GM19395 (cell line): ENCODE data around the gene UBE2O.

ENCODE experiments used
- ATAC-seq: cut with Tn5 transposase; IDR thresholded peaks from one replicate; pipeline ENCODE4 v1.9.1; 2021; ENCODE audit warnings: mild to moderate bottlenecking, moderate library complexity; ENCODE audit not compliant: unreplicated experiment

UBE2O gene

DNA sequence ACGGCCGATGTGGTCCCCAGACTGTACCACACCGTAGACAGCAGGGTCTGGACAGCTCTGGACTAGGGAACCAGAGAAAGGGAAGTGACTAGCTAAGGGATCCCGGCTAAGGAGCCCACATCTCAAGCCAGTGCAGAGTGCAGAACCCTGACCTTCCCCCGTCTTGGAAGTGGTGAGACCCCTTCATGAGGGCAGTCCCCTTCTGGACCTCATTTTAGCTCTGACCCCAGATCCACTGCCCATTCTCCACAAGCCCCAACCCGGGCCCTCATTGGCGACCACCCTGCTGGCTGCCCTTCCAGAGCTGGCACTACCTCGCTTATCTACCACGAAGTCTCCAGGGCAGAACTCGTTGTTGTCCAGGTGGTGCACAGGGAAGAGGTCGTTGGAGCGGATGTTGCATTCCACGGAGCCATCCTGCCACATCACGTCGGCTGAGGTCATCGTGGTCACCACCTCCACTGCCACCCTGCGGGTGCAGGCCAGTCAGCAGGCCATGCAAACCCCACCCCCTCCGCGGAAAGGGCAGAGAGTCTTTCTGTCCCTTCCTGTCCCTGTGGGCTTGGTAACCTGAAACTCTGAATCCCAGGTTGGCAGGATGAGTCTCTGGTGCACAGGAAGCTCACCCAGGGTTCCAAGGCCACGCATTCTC, 54.3 kb downstream of the UBE2O start:
- ATAC-seq, result no peak

- no peak for ATAC-seq
Observed at GRCh38 chr17:76397687-76398522, 55.0 kb downstream of the UBE2O start.

GRCh38 chr17:76397184-76397583, 55.8 kb downstream of the UBE2O start:
- no peak for ATAC-seq

DNA sequence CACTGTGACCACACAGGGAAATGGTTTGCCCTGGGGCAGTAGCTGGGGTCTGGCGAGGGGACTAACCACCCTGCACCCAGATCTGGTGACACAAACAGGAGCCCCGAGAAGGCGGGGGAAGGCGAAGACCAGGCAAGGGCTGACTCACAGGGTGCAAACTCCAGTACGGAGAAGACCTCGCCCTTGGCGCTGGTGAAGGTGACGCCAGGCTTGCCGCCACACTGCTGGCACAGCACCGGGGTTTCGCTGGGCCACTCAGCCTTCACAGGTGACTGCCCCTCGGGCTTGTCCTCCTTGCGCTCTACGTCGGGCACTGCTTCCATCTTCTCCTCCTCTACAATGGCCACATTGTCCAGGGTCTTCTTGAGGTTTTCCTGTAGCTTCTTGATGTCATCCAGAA, 57.0 kb downstream of the UBE2O start:
- ATAC-seq, result no peak

- ATAC-seq, result no peak
Observed at GRCh38 chr17:76394166-76394565, 58.8 kb downstream of the UBE2O start.

DNA sequence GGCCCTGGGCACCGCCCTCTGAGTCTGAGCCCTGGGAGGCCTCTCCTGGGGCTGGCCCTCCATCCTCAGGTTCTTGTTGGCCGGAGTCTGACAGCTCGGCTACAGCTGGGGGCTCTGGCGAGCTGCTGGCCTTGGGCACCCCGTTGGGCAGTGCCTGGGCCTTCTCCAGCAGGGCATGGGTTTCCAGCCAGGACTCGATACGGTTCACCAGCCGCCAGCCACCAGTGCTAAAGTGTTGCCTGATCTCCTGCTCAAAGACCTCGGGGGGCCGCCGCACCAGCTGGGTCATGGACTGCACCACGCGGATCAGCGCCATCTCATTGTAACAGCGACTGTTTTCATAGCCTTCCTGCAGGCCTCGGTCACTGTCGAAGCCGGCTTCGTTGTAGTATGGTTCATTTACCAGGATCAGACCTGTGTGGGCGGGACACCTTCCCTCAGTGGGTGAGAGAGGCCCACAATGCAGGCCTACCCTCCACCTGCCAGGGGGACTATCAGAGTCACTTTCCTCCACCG, 61.7 kb downstream of the UBE2O start:
- ATAC-seq, result no peak

DNA sequence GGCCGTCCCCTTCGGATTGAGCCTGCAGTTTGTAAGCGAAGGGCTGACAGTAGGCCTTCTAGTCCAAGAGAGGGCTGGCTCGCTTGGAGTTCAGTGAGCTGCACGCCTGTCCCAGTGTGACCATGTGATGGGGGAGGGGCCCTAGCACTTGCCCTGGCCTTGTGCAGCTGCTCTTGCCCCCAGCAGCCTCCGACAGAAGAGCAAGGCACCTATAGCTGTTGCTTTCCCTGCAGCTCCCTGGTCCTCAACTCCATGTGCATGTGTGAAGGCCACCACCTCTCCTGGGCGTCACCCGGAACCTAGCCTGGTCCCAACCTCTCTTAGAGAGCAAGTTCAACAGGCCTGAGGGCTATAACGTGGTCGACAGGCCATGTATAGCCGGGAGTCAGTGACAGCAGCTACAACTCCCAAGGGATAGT, 62.9 kb downstream of the UBE2O start:
- ATAC-seq, result no peak

GRCh38 chr17:76388966-76389888, 63.7 kb downstream of the UBE2O start:
- ATAC-seq, result no peak

- ATAC-seq, result no peak
Observed at GRCh38 chr17:76386966-76387765, 65.8 kb downstream of the UBE2O start.

DNA sequence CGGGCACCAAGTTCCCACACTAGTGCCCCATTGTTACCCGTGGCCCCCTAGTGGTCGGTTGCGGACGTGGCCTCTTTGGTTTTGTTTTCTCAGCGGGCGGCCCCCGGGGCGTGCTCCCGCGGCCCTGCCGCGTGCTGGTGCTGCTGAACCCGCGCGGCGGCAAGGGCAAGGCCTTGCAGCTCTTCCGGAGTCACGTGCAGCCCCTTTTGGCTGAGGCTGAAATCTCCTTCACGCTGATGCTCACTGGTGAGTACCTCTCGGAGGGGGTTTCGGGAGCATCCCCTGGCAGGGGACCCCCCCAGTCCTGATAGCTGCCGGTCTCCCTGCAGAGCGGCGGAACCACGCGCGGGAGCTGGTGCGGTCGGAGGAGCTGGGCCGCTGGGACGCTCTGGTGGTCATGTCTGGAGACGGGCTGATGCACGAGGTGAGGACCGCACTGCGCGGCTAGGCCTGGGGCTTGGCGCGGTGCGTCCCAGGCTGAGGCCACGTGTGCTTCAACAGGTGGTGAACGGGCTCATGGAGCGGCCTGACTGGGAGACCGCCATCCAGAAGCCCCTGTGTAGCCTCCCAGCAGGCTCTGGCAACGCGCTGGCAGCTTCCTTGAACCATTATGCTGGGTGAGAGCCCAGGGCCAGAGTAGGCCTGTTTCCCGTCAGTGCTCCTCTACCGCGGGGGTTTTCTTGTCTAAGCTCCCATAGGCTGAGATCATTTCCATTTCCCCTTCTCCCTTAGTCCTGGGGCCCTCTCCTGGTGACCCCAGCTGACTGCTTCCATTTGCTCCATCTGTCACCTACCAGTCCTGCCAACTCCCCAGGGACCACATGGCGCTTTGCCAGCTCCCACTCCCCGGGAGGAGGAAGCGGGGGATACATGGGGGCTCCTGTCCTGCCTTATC, 66.8 kb downstream of the UBE2O start:
- no peak for ATAC-seq

DNA sequence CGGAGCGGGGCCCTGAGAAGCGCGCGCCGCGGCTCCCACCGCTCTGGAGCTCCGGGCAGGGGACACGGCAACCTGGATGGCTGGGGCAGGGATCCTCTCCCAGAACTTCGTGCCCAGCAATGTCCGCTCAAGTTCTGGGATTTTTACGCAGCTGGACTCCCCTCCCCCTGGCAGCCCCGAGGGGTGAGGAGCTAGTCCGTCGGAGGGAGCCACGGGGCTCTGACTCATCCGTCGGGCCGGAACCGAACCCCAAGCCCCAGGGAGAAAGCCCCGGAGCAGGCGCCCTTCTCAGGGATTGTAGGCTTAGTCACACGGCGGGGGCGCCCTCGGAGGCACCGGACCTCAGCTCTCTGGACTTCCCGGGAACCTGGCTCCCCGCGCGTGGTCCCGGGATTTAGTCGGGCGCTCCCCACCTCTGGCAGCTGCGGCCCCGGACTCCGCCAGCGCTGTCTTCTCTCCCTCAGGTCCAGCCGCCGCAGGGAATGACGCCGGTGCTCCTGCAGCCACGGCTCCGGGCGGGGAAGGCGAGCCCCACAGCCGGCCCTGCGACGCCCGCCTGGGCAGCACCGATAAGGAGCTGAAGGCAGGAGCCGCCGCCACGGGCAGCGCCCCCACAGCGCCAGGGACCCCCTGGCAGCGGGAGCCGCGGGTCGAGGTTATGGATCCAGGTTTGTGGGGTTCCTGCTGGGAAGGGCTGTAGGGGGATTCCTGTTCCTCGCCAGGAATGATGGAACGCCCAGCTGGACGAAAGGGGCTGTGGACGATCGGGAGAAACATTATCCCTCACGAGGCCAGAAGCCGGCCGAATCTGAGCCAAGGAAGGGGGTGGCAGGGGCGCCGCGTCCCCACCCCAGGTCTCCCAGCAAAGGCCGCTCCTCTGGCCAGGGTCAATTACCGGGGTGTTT, 67.7 kb downstream of the UBE2O start:
- ATAC-seq, result no peak

GRCh38 chr17:76384222-76384986, 68.5 kb downstream of the UBE2O start, which contains the start of gene SPHK1:
TSS of gene SPHK1 (plus strand) at chr17:76384609. CDS start at chr17:76385645, 1,036 bp downstream.
- peak; percentile 68 for ATAC-seq

- peak; percentile 31 for ATAC-seq
Observed at GRCh38 chr17:76383546-76384221, 69.3 kb downstream of the UBE2O start.

GRCh38 chr17:76382803-76383545, 70.0 kb downstream of the UBE2O start:
- peak; percentile 30 for ATAC-seq

GRCh38 chr17:76382351-76382802, 70.6 kb downstream of the UBE2O start:
- no peak for ATAC-seq
